ENCODE measurements around the gene UMODL1. TPM values are rescaled to one million over a fixed set of nuclear protein-coding genes. Genes with fewer than 3 reads are reported as not detected.
"Not testable (repeated sequence)": the region's sequence is repeated elsewhere in the genome, so short reads cannot be mapped to it uniquely, and the experiment has no call there.

UMODL1 gene
- total and polyA plus RNA-seq, 2 donors (not counting 1 experiment from before 2014, with no cell fraction given) = not detected

DNA sequence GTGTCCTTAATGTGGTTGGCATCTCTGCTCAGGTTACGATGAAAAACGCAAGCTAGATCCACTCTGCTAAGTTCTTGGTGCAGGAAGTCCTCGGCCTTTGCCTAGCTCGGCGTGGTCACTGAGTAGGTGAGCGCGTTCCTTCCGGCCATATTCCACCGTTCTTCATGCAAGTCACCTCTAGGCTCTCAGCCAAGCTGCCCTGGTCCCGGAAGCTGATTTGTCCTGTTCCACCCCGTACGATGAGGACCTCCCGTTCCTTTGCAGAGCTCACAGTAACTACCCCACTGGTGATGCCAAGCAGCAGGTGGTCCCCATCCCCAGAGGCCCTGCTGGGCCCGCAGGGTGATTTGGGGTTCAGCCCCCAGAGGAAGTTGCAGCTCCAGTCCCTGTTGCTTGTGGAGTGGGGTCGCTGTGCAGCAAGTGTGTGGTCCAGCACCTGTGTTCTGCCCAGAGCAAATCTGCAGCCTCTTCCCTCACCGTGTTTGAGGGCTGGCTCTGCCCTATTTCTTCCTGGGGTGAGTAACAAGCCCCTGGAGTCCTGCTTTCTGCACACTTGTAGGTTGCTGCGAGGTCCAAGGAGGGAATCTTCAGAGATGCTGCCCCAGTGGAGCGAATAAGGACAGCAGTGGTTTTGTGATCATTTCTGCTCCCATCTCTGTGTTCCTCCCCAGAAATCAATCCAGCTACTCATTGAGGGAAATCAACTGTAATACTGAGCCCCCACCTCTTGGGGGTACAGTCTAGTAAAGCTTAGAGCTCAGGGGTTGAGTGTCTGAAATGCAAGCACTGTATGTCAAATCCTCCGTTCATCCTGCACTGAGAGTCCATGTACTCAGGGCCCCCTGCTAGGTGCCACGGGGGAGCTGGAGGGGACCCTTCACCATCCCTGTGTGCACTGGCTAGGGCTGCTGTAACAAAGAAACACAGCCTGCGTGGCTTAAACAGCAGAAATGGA, 2.3 kb downstream of the UMODL1 start:
- Histone ChIP-seq H3K4me3 (replicated peaks in 1 of 4; ENCODE audit: control extremely low read depth in 1 of 4, insufficient read depth in 1 of 4, low read depth in 3 of 4, low read length in 4 of 4) (no peak overlapping the region), H3K9ac (ENCODE audit: insufficient read depth, low read length) (no peak overlapping the region), H3K4me1 (ENCODE audit: control insufficient read depth, extremely low read depth, insufficient read depth, low read length) (no peaks in the 10 kb centered on the region), H2AFZ (ENCODE audit: low read length) (no peak overlapping the region), H3K27me3 (ENCODE audit: control insufficient read depth, insufficient read depth, low read length) (peaks cover 21% of the 10 kb centered on the region), H3K36me3 (ENCODE audit: control insufficient read depth, insufficient read depth, low read length) (no peaks in the 10 kb centered on the region), H3K9me3 (ENCODE audit: control insufficient read depth, insufficient read depth, low read depth, low read length) (no peaks in the 10 kb centered on the region), H3K79me2 (ENCODE audit: control insufficient read depth, insufficient read depth, low read length) (no peaks in the 10 kb centered on the region), H4K20me1 (ENCODE audit: control insufficient read depth, extremely low read depth, insufficient read depth, low read length) (no peaks in the 10 kb centered on the region), H3K27ac (ENCODE audit: insufficient read depth, low read length) (no peak overlapping the region), H3K4me2 (ENCODE audit: extremely low read depth, insufficient read depth, low read length) (no peak overlapping the region)
- TF ChIP-seq EZH2 (IDR thresholded peaks at IDR 0.05; ENCODE audit: low read length, missing control alignments) = no peak
- TF ChIP-seq, protein P1, sequence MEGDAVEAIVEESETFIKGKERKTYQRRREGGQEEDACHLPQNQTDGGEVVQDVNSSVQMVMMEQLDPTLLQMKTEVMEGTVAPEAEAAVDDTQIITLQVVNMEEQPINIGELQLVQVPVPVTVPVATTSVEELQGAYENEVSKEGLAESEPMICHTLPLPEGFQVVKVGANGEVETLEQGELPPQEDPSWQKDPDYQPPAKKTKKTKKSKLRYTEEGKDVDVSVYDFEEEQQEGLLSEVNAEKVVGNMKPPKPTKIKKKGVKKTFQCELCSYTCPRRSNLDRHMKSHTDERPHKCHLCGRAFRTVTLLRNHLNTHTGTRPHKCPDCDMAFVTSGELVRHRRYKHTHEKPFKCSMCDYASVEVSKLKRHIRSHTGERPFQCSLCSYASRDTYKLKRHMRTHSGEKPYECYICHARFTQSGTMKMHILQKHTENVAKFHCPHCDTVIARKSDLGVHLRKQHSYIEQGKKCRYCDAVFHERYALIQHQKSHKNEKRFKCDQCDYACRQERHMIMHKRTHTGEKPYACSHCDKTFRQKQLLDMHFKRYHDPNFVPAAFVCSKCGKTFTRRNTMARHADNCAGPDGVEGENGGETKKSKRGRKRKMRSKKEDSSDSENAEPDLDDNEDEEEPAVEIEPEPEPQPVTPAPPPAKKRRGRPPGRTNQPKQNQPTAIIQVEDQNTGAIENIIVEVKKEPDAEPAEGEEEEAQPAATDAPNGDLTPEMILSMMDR (conservative IDR thresholded peaks at IDR 0.05 in 1 of 2, IDR thresholded peaks at IDR 0.05 in 1 of 2; ENCODE audit: low read depth in 1 of 2, low read length in 2 of 2) = no peak
- no peak for DNase-seq (ENCODE audit: low read depth in 2 of 2)

DNA sequence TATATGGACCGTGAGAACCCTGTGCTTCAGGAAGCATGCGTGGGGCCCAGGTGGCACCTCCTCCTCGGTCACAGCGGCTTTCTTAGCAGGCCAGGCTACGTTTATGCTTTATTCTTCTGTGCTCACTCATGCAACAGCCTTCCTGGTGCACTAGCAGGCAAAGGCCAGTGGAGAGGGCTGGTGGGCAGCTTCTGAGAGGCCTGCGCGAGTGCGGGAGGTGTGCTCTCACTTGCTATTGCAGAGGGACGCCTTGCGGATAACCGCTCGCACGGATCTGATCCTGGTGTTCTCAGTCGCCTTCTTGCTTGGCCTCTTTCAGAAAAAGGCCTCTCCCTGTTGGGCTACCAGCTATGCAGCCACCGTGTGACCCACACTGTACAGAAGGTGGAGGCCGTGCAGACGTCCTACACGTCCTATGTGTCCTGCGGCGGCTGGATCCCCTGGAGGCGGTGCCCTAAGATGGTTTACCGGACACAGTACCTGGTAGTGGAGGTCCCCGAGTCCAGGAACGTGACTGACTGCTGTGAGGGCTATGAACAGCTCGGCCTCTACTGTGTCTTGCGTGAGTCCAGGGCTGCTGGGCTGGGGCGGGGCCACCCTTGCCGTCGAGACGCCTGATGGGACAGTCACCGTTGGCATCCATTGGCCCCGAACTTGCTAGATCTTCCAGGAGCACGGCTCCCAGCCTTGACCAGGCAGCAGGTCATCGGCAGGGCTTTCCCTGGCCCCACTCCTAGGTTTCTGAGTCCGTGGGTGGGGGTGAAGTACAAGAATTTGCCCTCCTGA, 4.8 kb downstream of the UMODL1 start:
- no peak overlapping the region for H3K4me3 ChIP-seq (replicated peaks in 1 of 4; ENCODE audit: control extremely low read depth in 1 of 4, insufficient read depth in 1 of 4, low read depth in 3 of 4, low read length in 4 of 4)
- no peaks in the 10 kb centered on the region for H4K20me1 ChIP-seq (ENCODE audit: control insufficient read depth, extremely low read depth, insufficient read depth, low read length)
- H3K27ac ChIP-seq (ENCODE audit: insufficient read depth, low read length) = no peak overlapping the region
- H3K79me2 ChIP-seq (ENCODE audit: control insufficient read depth, insufficient read depth, low read length) = no peaks in the 10 kb centered on the region
- DNase-seq (ENCODE audit: low read depth in 2 of 2) = no peak
- H3K9me3 ChIP-seq (ENCODE audit: control insufficient read depth, insufficient read depth, low read depth, low read length) = no peaks in the 10 kb centered on the region
- H3K36me3 ChIP-seq (ENCODE audit: control insufficient read depth, insufficient read depth, low read length) = no peaks in the 10 kb centered on the region
- no peaks in the 10 kb centered on the region for H3K4me1 ChIP-seq (ENCODE audit: control insufficient read depth, extremely low read depth, insufficient read depth, low read length)
- H3K27me3 ChIP-seq (ENCODE audit: control insufficient read depth, insufficient read depth, low read length) = peaks cover 25% of the 10 kb centered on the region
- H2AFZ ChIP-seq (ENCODE audit: low read length) = no peak overlapping the region
- TF ChIP-seq, protein P1 (conservative IDR thresholded peaks at IDR 0.05 in 1 of 2, IDR thresholded peaks at IDR 0.05 in 1 of 2; ENCODE audit: low read depth in 1 of 2, low read length in 2 of 2) = no peak
- TF ChIP-seq EZH2 (IDR thresholded peaks at IDR 0.05; ENCODE audit: low read length, missing control alignments) = no peak
- no peak overlapping the region for H3K9ac ChIP-seq (ENCODE audit: insufficient read depth, low read length)
- no peak overlapping the region for H3K4me2 ChIP-seq (ENCODE audit: extremely low read depth, insufficient read depth, low read length)

DNA sequence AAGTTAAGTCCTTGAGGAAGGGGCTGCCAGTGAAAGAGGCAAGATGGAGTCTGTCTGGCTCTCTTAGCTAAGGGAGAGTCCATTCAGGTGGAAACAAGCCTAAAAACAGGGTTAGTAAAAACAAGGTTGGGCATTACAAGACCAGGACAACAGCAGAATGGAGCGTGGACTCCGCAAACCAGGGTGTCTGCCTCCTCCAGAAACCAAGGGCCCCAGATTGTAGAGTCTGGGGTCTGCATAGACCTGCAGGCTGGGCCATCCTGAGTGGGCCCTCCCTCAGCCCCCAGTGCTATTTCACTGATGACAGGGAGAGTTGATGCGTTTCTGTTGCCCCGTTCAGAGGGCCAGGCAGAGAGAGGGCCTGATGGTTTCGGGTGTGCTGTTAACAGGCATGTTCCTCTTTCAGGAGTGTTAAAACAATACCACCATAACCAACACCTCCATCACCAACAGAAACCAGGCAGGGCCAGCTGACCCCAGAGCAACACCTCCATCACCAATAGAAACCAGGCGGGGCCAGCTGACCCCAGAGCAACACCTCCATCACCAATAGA, 6.6 kb downstream of the UMODL1 start:
- not testable (repeated sequence) for H3K9me3 ChIP-seq (ENCODE audit: control insufficient read depth, insufficient read depth, low read depth, low read length); H3K9ac ChIP-seq (ENCODE audit: insufficient read depth, low read length); H3K4me2 ChIP-seq (ENCODE audit: extremely low read depth, insufficient read depth, low read length); H3K4me1 ChIP-seq (ENCODE audit: control insufficient read depth, extremely low read depth, insufficient read depth, low read length); H4K20me1 ChIP-seq (ENCODE audit: control insufficient read depth, extremely low read depth, insufficient read depth, low read length); H3K79me2 ChIP-seq (ENCODE audit: control insufficient read depth, insufficient read depth, low read length); H3K4me3 ChIP-seq (replicated peaks in 1 of 4; ENCODE audit: control extremely low read depth in 1 of 4, insufficient read depth in 1 of 4, low read depth in 3 of 4, low read length in 4 of 4); H3K36me3 ChIP-seq (ENCODE audit: control insufficient read depth, insufficient read depth, low read length); DNase-seq (ENCODE audit: low read depth in 2 of 2); H3K27ac ChIP-seq (ENCODE audit: insufficient read depth, low read length); H2AFZ ChIP-seq (ENCODE audit: low read length)
- H3K27me3 ChIP-seq (ENCODE audit: control insufficient read depth, insufficient read depth, low read length) = peaks cover 20% of the 10 kb centered on the region

DNA sequence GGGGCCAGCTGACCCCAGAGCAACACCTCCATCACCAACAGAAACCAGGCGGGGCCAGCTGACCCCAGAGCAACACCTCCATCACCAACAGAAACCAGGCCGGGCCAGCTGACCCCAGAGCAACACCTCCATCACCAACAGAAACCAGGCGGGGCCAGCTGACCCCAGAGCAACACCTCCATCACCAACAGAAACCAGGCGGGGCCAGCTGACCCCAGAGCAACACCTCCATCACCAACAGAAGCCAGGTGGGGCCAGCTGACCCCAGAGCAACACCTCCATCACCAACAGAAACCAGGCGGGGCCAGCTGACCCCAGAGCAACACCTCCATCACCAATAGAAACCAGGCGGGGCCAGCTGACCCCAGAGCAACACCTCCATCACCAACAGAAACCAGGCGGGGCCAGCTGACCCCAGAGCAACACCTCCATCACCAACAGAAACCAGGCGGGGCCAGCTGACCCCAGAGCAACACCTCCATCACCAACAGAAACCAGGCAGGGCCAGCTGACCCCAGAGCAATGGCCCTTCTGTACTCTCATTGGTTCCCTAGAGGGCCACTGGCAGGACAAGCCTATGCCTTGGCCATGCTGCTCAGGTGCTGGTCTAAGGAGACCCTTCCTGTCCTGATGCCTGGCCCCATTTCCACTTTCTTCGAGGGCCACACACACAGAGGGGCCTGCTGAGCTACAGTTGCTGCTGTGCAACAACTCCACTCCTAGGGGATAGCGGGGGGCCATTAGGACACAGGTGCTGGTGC, 7.3 kb downstream of the UMODL1 start:
- not testable (repeated sequence) for H4K20me1 ChIP-seq (ENCODE audit: control insufficient read depth, extremely low read depth, insufficient read depth, low read length); H3K9ac ChIP-seq (ENCODE audit: insufficient read depth, low read length); H3K4me2 ChIP-seq (ENCODE audit: extremely low read depth, insufficient read depth, low read length); H3K36me3 ChIP-seq (ENCODE audit: control insufficient read depth, insufficient read depth, low read length); H3K4me3 ChIP-seq (replicated peaks in 1 of 4; ENCODE audit: control extremely low read depth in 1 of 4, insufficient read depth in 1 of 4, low read depth in 3 of 4, low read length in 4 of 4); H3K4me1 ChIP-seq (ENCODE audit: control insufficient read depth, extremely low read depth, insufficient read depth, low read length); H3K9me3 ChIP-seq (ENCODE audit: control insufficient read depth, insufficient read depth, low read depth, low read length); DNase-seq (ENCODE audit: low read depth in 2 of 2); H2AFZ ChIP-seq (ENCODE audit: low read length); H3K79me2 ChIP-seq (ENCODE audit: control insufficient read depth, insufficient read depth, low read length); H3K27ac ChIP-seq (ENCODE audit: insufficient read depth, low read length)
- H3K27me3 ChIP-seq (ENCODE audit: control insufficient read depth, insufficient read depth, low read length) = peaks cover 14% of the 10 kb centered on the region

Measured in fibroblast of lung (primary cell).